Suppressor macrophage treated with lipopolysaccharide for 4 hours (primary cell): Measurements from ENCODE around the gene GRM8.

ENCODE experiments used
- DNase-seq: peaks from one replicate; pipeline ENCODE4 v3.0.0-alpha.2; 2020

GRM8 gene

DNA sequence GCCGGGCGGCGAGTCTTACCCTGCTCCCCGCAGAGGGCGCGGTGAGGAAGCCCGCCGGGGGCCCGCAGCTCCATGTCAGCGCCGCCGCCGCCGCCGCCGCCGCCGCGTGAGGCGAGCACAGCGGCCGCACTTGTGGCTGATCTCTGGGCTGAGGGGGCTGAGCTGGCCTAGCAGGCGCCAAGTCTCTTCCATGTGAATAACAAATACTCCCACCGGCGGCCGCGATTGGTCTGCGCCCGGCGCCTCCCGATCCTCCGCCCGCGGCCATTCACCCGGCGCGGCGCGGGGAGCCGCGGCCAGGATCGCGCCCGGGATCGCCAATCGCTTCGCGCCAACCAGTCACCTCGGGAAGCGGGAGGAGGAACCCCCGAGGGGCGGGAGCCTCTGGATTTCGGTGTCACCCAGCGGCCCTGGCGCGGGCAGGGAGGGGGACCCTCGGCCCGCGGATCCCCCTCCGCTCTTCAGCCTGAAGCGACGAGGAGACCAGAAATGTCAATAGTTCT lies at the start of gene GRM8:
TSS of gene GRM8 (minus strand) at position 164 of the 503 bp plus-strand sequence.
- DNase-seq: peak; percentile 12

DNA sequence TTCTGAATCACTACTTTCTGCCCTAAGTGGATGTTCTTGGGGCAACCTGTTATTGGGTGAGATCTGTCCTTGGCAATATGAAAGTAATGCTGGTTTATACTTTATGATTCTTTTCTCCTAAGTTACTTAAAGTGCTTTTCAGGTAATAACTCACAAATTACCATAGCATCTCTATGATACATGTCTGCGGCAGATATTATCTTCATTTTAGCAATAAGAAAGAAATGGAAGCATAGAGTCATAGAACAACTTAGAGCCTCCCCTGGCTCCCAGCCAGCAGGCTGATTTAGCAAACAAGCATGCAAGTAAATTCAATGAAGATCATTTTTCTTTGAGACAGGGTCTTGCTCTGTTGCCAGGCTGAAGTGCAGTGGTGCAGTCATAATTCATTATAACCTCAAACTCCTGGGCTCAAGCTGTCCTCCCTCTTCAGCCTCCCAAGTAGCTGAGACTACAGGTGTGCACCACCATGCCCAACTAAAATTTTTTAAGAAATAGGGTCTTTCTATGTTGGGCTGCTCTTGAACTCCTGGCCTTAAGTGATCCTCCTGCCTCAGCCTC lies 38.1 kb upstream of the GRM8 start:
- DNase-seq: no peak

DNA sequence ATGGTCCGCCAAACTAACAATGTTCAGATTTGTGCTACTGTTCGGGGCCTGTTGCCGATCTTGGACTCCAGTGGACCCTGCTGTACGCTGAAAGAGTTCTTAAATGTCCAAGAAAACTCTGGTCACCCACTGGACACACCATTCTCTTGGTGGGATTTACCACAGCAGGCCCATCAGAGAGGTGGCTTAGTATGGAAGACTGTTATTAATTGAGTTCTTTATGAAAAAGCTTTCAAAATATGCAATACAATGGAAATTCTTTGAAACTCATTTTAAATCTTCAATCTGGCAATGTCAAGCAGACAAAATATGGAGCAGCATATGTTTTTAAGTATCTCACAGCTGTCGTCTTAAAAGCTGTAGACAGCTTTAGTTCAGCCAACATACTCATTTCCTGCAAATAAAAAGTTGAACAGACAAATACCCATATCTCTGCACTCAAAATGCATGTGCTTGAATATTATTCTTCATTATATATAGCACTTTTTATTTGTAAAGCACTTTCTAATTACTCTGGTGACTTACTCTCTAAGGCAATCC lies 37.4 kb upstream of the GRM8 start:
- DNase-seq: no peak

DNA sequence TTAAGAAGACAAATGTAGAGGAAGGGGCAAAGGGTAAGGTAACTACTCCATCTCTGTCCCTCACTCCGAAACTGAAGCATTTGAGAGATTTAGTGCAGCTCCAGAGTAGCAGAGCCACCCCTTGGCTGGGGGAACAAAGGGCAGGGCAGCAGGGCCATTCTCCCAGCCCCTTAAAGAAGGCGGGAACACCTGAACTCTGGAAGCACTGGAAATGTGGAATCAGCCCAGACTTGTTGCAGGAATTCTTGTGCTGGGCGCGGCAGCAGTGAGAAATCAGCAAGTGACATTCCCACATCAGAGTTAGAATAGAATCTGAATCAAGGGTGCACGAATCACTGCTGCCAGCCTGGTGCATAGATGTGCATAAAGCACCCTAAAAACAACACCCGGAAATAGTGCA lies 34.4 kb upstream of the GRM8 start:
- DNase-seq: no peak

DNA sequence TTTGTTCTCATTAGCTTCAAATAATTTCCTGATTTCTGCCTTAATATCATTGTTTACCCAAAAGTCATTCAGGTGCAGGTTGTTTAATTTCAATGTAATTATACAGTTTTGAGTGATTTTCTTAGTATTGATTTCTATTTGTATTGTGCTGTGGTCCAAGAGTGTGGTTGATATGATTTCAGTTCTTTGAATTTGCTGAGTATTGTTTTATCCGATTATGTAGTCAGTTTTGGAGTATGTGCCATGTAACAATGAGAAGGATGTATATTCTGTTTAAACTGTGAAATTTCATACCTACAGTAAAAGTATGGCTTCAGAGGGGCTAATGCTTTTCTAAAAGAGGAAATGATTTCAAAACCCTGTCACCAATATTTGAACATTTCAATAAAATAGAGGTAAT lies 17.4 kb upstream of the GRM8 start:
- DNase-seq: no peak

DNA sequence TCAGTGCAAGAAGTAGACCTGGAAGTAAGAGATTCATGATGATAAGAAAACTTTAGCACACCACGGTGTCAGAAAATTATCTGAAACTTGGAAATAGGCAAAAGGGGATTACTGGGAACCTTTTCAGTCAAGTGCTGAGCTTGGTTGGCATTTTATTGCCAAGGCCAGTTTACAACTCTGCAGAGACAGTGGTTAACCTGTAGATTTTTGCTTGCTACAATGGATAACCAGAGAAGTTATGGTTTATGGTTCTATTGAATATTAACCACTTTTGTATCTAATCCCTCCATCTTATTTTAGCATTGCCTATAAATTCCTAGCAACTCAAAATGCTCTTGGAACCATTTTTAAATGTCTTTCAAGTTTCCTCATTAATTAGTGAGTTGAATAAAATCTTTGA lies 13.3 kb upstream of the GRM8 start:
- DNase-seq: no peak

DNA sequence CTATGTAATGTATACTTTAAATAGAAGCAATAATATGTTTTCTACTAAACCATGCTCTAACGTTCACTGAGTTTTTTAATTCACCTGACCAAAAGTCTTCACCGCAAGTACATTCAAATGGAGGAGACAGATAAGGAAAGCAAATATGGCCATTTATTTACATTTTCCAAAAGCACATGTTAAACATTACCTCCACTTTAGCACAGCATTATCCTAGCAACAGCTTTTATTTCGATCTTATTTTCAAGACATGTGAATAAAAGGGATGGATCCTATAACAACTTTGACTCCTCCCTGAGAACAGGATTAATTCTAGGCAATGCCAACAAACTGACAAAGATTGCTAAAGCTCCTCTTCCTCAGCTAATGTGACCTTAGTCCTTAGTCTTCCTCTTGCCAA lies 11.5 kb upstream of the GRM8 start:
- no peak for DNase-seq

DNA sequence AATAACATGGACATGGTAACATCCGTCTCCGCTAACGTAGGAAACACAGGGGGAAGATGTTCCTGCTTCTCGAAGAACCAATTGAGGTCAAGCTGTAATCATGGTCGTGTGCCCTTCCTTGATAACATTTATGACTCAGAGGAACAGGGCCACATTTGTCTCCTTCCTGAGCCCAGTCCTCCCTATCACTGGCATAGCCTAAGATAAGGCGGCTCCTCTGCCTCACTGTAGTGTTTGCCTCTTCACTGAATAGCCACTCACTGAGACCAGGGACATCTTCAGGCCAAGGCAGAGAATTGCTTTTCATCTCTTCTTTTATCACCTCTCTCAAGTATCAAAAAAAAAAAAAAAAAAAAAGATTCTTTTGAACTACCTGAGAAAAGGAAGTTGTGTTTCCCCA lies 5.4 kb upstream of the GRM8 start:
- DNase-seq: no peak

DNA sequence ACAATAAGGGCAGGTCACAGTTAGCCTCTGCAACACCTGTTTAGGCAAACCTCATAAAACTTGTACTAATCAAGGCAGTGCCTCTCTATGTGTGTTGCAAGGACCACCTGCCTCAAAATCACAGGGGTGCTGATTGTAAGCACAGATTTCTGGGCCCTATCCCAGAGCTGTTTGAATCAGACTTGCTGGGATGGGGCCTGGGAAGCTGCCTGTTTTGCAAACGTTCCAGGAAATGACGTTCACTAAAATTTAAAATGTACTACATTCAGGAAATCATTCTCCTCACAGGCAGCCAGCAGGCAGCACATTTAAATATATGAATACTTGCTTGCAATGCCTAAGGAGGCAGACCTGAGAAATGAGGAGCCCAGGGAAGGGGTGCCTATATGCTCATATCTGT lies 4.3 kb upstream of the GRM8 start:
- no peak for DNase-seq

DNA sequence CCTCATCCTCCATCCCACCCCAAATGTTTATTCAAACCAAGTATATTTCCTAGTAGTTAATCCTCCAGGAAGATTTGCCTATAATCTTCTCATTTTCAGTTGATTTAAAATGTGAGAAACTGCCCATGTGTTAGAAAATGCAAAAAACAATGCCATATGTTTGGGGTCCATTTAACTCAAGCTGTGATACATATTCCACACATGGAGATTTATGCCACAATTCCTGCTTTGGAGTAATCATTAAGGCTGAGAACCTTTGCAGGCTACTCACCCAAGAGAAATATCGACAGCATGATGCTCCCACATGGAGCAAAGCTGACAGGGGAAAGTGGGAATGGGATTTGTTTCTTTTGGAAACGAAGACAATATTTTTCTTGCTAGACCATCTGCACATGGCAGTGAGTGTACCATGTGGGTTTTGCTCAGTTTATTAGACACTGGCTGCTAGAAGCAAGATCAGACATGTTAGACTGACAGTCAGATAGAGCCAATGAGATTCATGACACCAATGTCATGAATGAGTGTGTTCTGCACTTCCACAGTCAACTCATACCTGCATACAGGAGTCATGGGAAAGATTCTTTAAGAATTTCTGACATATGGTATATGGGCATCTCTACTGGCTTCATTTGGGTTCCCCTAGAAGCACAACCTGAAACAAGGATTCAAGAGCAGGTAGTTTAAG lies 3.4 kb upstream of the GRM8 start:
- DNase-seq: no peak

DNA sequence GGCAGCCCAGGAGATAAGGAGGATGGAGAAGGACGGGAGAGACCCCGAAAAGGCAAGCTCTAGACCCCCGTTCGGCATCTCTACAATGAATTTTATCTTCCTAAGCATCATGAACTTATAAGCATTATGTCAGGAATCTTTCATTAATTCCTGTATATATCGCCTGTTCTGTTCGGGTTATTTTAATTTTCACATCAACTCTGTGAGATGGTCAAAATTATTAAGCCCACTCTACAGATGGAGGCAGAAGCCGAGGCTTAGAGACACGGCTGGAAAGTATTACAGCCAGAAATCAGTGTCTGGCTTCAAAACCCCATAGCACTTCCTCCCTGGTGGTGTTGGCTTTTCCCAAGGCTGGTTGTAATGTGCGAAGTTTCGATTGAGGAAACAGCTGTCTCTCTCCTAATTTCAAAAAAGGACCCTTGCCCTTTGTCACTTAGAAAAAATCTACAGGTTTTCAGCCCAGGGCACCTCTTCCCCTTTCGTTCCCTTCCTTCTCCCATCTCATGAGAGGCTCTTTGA lies 1.5 kb upstream of the GRM8 start:
- DNase-seq: no peak

DNA sequence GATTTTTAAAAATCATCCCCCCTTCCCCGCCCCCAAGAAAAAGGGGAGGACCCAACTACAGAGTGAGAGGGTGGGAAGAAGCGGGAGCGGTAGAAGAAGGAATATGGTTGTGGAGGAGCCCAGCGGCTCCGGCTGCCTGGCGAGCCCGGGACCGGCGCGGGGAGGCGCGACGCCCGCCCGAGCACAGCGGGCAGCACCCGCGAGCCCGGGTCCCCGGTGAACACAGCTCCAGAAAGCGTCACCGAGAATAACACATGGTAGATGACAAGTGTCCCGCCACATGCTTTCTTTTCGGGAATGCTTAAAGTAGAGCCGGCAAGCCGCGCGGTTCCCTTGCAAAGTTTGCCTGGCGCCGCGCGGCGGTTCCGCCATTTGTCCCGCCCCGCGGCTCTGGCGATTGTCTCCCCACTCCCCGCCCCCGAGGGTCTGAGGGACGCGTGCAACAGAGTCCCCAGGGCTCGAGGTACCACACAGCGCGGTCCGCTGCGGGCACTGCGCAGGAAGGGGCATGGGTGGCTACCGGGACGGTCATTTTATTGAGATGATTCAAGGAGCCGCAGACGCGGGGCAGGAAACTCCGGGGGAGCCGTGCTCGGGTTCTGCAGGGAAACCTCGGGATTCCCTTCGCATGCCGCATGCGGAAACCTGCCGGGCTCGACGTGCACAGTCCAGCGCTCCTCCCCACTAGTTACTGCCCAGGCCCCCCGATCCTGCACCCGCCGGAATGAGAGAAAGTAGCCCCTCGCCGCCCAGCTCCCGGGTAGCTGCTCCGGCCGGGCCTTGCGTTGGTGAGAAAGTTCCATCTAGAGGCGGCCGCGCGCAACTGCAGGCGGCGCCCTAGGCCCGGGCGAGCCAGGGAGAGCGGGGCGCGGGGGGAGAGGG lies 781 bp upstream of the GRM8 start:
- peak; percentile 65 for DNase-seq

DNA sequence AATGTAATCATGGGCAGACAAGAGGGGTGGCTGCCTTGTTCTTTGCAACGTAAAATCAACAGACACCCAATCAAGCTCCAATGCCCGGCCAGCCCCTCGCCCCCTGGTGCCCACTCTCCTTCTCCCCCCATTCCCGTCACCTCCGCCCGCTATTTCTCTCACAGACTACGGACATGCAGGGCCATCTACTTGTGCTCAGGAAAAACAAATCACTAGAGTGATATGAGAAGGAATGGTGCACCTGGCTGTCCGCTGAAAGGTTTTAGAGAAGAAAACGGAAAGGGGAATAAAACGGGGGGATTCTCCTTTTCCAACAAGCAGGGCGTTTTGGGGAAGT lies 396 bp downstream of the GRM8 start:
- DNase-seq: no peak

DNA sequence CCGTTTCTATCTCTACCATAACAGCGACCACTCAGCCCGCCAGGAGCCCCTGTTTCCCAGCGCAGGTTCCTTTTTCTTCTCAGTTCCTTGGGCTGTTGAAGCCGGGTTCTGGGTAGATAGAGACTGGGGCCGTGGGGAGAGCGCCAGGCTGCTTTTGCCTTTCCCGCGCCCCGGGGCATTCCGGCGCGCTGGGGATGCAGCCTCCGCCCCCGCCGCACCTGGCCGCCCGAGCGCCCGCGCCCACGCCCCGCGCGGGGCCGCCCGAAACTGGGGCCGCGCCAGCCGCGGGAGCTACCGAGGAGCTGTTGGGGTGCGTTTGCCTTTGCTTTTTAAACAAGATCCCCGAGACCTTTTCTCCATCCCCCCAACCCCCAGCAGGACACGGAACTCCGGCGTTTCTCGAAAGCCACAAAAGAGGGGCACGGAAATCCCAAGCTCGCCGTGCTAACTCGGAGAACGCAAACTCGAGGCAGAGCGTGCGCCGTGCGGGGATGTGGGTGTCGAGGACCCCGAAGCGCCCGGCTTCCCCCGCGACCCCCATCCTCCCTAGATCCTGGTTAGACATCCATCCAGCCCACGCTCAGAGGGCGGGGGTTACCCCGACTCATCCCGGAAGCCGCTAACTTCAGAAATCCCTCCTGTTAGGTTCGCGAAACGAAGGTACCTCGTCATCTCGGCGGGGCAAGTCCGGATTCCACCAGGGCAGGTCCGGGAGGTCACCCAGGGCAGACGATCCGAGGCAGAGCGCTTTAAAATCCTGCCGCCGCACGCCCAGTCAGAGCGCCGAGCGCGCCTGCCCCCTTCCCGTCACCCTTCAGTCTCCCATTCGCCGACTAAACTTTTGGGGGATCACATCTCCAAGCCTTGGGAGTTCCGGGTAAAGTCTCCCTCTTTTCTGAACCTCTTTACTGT lies 1.0 kb downstream of the GRM8 start:
- DNase-seq: no peak

DNA sequence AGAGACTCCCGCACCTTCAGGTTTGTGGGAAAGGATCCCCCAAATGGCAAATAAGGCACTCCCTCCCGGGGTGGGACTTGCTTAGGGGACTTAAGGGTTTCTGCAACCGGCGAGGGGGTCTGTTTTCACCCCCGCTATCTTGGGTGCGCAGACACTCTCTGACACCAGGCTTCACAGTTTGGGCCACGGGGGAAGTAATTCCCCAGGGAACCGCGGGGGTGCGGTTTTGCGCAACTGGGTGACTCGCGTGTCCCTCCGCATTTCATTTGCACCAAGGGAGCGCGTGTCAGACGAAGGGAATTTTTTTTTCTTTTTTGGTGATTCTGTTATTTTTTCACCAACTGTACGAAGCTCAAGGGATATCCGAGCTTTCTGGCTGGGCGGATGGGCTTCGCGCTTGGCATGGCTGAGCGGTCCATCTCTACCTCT lies 1.7 kb downstream of the GRM8 start:
- DNase-seq: peak; percentile 14

DNA sequence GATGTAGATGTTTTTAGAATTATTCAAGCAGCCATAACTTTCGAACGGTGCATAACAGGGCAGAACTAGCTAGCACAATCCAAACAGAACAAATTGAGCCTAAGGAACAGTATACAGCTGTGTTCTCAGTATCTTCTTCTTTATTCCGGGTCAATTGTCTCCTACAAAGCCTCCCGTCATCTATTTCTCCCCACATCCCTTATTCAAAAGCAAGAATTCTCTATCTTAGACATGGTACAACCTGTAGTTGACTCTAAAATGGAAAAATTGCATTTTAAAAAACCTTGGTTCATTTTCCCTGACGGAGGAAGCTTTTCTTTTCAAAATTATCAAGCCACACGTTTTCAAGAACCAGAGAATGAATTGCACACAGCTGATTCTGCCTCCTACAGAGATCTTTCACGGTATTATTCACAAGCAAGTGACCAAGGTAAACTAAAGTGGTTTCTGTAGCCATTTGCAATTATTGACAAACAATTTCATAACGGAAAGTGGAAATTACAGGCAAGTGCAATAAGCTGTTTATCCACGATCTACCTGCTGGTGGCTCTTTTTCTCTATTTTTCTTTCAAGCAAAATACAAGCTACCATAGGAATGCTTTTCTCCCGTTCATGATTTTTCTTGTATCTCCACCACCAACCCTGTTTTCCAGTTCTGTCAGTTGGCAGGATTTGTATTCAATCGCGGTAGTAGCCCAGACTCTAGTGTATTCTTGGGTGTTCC lies 2.3 kb downstream of the GRM8 start:
- no peak for DNase-seq

DNA sequence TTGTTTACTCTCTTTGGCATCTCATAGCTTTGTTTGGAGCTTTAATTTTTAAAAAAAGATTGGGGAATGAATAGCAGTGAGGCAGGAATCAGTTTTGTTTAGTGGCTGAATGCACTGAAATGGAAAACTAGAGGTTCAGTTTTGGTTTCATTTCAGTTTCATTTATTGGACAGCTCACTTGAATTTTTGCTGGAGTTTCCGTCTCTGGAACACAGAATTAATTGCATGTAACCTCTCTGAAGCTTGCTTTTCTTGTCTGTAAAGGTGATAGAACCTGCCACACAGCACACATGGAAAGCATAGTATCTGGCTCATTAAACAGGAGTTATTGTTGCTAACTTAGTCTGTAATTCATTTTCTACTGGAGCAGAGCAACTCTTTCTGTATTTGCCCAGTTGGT lies 7.1 kb downstream of the GRM8 start:
- no peak for DNase-seq

DNA sequence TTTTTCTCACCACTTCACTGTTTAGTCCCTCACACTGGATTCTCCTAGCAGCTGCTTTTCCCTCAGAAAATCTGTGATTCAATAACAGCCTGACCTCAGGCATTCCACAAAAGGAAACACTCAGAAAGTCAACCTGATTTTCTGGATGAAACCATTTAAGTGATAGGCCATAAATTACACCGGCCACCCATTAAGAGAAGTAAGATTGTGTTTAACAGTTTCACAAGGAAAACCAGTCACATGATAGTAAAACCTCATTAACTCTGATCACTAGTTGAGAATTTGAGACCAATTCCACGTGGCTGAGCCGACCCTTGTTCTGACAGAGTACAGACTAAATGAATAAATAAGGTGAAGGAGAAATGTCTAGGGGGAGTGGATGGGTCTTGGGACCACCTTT lies 7.7 kb downstream of the GRM8 start:
- no peak for DNase-seq

DNA sequence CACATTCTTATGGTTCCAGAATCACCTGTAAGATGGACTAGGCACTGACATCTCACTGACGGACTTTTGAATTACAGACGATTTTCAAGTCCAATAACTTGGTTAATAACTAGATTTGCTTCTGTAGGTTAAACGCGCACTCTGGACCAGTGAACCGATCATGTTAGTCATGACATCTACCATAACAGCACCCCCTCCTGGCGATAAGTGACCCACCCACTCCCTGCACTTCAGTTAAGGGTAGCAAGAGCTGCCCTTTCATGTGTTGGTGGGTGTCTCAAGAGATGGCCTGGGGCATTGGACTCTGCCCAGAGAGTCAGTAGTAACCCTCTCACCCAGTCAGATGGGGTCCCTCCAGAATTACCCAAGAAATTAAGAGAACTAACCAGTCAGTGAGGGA lies 12.9 kb downstream of the GRM8 start:
- DNase-seq: no peak

DNA sequence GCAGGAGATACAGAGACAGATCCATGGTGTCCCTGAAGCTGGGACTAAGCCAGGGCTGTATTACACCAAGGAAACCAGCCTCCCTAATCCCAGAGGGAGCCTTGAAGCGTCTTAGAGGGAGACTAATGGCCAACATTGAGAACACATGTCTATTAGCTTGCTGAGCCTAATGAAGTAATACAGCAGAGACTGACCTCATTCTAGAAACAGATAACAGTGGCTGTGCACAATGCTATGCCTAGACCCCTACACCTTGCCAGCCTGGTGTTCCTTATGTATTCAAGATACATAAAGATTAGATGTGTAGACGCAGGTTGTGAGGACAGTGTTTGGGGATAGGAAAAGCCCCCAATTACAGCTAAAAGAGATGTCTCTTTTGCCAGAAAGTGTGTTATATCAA lies 19.1 kb downstream of the GRM8 start:
- no peak for DNase-seq

DNA sequence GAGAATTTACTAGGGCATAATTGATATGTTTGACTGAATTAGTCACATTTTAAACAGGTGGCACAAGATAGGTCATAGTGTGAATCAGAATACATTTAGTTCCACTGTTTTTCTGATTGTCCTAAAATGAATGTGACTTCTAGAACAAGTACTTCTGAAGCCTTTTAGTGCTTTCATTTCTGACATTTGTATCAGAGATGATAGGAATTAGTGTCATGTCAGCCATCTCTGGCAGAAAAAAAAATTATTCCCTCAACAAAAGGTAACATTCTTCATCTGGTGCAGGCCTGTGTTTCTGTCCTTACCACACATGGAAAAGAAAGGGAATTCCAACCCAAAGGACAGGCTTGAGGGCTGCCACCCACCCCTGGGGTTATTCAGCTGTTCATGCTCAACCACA lies 21.3 kb downstream of the GRM8 start:
- no peak for DNase-seq
